ENCODE data around the gene IRAK1.

IRAK1 gene

DNA sequence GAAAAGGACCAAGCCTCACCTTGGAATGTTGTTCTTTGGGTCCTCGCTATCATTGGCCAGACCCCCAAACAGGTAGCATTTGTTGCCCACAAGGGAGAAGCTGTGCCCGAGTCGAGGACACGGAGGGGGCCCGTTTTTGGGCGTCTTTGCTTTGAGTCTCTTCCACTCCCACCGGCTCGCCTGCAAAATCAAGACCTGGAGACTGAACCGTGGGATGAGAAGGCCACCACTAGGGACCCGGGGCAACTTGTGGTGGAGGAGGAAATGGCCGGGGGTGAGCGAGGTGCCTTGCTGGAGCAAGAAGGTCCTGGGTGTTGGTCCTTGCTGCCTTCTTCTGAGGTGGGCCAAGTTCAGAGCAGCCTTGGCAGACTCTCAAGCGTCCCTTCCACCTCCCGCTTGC is 55.6 kb downstream of the IRAK1 start:
- Mint-ChIP-seq H3K27ac (no peak overlapping the region), H3K36me3 (ENCODE audit: low read depth) (peaks cover 89% of the 10 kb centered on the region), H3K4me1 (ENCODE audit: low read depth) (peaks cover 31% of the 10 kb centered on the region), H3K27me3 (no peaks in the 10 kb centered on the region), H3K9me3 (no peaks in the 10 kb centered on the region), H3K4me3 (no peak overlapping the region)
- intact Hi-C loops (cut with micrococcal nuclease): no loop called here

DNA sequence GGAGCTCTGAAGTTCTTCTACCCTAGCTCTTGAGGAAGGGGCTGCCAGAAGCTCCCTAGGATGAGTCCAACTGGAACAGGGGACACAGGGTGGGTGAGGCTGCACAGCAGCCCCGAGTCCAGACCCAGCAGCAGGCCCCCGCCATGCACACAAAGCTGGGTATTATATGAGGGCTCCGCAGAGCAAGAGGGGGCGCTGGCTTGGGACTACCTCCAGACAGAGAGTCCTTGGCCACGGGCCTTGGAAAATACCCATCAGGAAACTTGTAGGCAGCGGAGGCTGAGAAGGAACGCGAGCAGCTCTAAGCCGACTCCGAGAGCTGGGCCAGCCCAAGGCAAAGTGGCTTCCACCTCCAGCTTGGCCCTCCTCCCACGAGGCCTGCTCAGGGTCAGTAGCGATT is 56.2 kb downstream of the IRAK1 start:
- Mint-ChIP-seq H3K27ac (no peak overlapping the region), H3K4me1 (ENCODE audit: low read depth) (peaks cover 27% of the 10 kb centered on the region), H3K27me3 (no peaks in the 10 kb centered on the region), H3K4me3 (no peak overlapping the region), H3K36me3 (ENCODE audit: low read depth) (peaks cover 95% of the 10 kb centered on the region), H3K9me3 (no peaks in the 10 kb centered on the region)
- intact Hi-C loops (cut with micrococcal nuclease): no loop called here

DNA sequence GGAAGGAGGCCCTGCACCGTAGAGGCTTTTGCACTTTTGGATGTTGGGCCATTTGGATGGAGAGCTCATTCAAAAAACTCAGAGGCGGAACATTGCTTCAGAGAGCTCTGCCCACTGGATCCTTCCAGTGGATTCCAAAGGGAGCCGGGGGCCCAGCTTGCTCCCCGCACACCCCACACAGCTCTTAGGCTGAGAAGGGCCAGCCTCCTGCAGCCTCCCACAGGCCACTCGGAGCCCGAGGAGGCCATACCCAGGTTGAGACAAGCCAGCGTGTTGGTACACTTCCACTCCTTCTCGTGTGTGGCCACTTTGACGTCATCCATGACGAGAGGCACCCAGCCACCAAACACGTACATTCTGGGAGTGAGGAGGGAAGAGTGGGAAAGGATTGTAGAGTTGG is 58.4 kb downstream of the IRAK1 start:
- Mint-ChIP-seq H3K4me1 (ENCODE audit: low read depth) (peaks cover 5% of the 10 kb centered on the region), H3K36me3 (ENCODE audit: low read depth) (peaks cover 100% of the 10 kb centered on the region), H3K4me3 (no peak overlapping the region), H3K27ac (no peak overlapping the region), H3K27me3 (no peaks in the 10 kb centered on the region), H3K9me3 (no peaks in the 10 kb centered on the region)
- intact Hi-C loops (cut with micrococcal nuclease): no loop called here

DNA sequence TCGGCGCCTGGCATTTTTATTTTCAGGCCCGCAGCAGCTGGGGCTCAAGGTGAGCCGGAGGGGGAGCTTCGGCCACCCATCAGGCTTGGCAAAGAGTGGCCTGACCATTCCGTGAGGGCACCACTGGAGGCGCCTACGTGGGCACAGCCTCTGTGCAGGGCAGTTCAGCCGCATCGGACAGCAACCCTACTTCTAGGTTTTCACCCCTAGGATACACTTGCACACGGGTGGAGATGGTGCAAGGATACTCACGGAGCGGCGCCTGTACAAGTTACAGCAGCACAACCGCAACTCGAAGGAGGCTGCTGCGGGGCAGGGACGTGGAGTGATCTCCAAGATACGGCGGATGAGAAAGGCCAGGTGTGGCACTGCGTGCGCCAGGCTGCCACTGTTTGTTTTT is 58.9 kb downstream of the IRAK1 start:
- intact Hi-C loops (cut with micrococcal nuclease): no loop called here
- no peak overlapping the region for H3K4me3 Mint-ChIP-seq
- H3K4me1 Mint-ChIP-seq (ENCODE audit: low read depth): no peaks in the 10 kb centered on the region
- no peak overlapping the region for H3K27ac Mint-ChIP-seq
- H3K36me3 Mint-ChIP-seq (ENCODE audit: low read depth): peaks cover 100% of the 10 kb centered on the region
- H3K9me3 Mint-ChIP-seq: no peaks in the 10 kb centered on the region
- no peaks in the 10 kb centered on the region for H3K27me3 Mint-ChIP-seq

Data from dendritic cell treated with granulocyte-macrophage colony-stimulating factor and Interleukin-4, amounts not matched to agents 40 ng/mL and 50 ng/mL, for 4 days (primary cell).